ENCODE data around the gene HK3. TPM values are rescaled to one million over a fixed set of nuclear protein-coding genes. Genes with fewer than 3 reads are reported as not detected.

Gene HK3
- total and polyA plus RNA-seq, 4 donors, result 4.3 to 25.5 (median 13.3) TPM

DNA sequence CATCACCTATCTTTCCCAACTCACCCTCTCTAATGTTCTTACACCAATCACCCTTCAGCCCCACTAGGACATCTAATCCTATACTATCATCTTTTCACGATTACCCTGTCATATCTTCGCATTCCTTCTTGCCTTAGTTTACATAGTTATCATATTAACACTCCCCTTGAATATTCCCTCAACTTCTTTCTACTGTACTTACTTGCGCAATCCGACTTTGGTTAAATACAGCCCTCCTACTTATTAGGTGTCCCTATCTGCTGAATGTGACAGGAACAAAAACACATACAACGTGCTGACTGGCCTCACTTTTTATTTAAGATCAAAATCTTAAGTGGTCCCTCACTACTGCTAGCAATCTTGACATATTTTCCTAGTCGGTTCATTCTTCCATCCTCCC, 19.5 kb upstream of the HK3 start:
- TF ChIP-seq JUND (IDR thresholded peaks at IDR 0.05) (no peak), FOXA1 (IDR thresholded peaks at IDR 0.05) (no peak)
- no peaks in the 10 kb centered on the region for H3K27me3 ChIP-seq (ENCODE audit: control insufficient read depth in 4 of 4, insufficient read depth in 4 of 4, low read length in 3 of 4)
- H3K36me3 ChIP-seq (ENCODE audit: control insufficient read depth in 4 of 4, insufficient read depth in 3 of 4, low read depth in 1 of 4, low read length in 3 of 4), result peaks cover 0 to 9% (median 2%) of the 10 kb centered on the region in 4 donors

DNA sequence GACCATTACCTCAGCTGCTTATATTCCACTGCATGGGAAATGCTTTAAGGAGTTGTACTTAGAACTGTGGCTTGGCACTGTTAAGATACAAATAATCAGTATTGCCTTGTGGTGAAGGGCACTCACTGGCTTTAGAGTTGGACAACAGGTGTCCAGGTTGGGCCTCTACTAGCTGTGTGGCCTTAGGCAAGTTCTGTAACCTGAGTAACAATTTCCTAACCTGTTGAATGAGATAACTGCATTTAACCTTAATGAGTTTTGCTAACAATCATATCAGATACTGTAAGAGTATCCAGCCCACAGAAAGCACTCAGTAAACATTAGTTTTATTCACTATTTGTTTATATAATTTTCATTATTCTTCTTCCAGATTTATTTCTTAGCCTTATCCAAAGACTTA, 17.2 kb upstream of the HK3 start:
- no peak for DNase-seq (ENCODE audit: low spot score)
- Histone ChIP-seq H3K27me3 (ENCODE audit: control insufficient read depth in 4 of 4, insufficient read depth in 4 of 4, low read length in 3 of 4) (no peaks in the 10 kb centered on the region), H3K9me3 (ENCODE audit: control insufficient read depth in 4 of 4, low read length in 3 of 4) (no peaks in the 10 kb centered on the region), H3K4me3 (ENCODE audit: low read depth in 1 of 3, low read length in 3 of 3) (no peak overlapping the region), H3K9ac (ENCODE audit: low read depth in 1 of 2, low read length in 2 of 2) (no peak overlapping the region), H3K27ac (ENCODE audit: low read depth in 1 of 2, low read length in 2 of 2) (no peak overlapping the region), H3K36me3 (ENCODE audit: control insufficient read depth in 4 of 4, insufficient read depth in 3 of 4, low read depth in 1 of 4, low read length in 3 of 4) (peaks cover 0 to 12% (median 5%) of the 10 kb centered on the region in 4 donors), H3K4me1 (ENCODE audit: control insufficient read depth in 4 of 4, insufficient read depth in 4 of 4, low read length in 3 of 4) (peaks cover 0 to 2% (median 0%) of the 10 kb centered on the region in 4 donors)
- TF ChIP-seq, protein P1, sequence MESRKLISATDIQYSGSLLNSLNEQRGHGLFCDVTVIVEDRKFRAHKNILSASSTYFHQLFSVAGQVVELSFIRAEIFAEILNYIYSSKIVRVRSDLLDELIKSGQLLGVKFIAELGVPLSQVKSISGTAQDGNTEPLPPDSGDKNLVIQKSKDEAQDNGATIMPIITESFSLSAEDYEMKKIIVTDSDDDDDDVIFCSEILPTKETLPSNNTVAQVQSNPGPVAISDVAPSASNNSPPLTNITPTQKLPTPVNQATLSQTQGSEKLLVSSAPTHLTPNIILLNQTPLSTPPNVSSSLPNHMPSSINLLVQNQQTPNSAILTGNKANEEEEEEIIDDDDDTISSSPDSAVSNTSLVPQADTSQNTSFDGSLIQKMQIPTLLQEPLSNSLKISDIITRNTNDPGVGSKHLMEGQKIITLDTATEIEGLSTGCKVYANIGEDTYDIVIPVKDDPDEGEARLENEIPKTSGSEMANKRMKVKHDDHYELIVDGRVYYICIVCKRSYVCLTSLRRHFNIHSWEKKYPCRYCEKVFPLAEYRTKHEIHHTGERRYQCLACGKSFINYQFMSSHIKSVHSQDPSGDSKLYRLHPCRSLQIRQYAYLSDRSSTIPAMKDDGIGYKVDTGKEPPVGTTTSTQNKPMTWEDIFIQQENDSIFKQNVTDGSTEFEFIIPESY (IDR thresholded peaks at IDR 0.05), result no peak
- TF ChIP-seq SP1 (IDR thresholded peaks at IDR 0.05) (no peak), FOXA2 (IDR thresholded peaks at IDR 0.05) (no peak), FOXA1 (IDR thresholded peaks at IDR 0.05) (no peak), YY1 (IDR thresholded peaks at IDR 0.05) (no peak)
- TF ChIP-seq, protein P2, sequence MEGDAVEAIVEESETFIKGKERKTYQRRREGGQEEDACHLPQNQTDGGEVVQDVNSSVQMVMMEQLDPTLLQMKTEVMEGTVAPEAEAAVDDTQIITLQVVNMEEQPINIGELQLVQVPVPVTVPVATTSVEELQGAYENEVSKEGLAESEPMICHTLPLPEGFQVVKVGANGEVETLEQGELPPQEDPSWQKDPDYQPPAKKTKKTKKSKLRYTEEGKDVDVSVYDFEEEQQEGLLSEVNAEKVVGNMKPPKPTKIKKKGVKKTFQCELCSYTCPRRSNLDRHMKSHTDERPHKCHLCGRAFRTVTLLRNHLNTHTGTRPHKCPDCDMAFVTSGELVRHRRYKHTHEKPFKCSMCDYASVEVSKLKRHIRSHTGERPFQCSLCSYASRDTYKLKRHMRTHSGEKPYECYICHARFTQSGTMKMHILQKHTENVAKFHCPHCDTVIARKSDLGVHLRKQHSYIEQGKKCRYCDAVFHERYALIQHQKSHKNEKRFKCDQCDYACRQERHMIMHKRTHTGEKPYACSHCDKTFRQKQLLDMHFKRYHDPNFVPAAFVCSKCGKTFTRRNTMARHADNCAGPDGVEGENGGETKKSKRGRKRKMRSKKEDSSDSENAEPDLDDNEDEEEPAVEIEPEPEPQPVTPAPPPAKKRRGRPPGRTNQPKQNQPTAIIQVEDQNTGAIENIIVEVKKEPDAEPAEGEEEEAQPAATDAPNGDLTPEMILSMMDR (IDR thresholded peaks at IDR 0.05; ENCODE audit: low read depth, low read length, missing input control), result no peak
- TF ChIP-seq, protein P3, sequence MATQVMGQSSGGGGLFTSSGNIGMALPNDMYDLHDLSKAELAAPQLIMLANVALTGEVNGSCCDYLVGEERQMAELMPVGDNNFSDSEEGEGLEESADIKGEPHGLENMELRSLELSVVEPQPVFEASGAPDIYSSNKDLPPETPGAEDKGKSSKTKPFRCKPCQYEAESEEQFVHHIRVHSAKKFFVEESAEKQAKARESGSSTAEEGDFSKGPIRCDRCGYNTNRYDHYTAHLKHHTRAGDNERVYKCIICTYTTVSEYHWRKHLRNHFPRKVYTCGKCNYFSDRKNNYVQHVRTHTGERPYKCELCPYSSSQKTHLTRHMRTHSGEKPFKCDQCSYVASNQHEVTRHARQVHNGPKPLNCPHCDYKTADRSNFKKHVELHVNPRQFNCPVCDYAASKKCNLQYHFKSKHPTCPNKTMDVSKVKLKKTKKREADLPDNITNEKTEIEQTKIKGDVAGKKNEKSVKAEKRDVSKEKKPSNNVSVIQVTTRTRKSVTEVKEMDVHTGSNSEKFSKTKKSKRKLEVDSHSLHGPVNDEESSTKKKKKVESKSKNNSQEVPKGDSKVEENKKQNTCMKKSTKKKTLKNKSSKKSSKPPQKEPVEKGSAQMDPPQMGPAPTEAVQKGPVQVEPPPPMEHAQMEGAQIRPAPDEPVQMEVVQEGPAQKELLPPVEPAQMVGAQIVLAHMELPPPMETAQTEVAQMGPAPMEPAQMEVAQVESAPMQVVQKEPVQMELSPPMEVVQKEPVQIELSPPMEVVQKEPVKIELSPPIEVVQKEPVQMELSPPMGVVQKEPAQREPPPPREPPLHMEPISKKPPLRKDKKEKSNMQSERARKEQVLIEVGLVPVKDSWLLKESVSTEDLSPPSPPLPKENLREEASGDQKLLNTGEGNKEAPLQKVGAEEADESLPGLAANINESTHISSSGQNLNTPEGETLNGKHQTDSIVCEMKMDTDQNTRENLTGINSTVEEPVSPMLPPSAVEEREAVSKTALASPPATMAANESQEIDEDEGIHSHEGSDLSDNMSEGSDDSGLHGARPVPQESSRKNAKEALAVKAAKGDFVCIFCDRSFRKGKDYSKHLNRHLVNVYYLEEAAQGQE (IDR thresholded peaks at IDR 0.05), result no peak

More for the DNA sequence above, 19.5 kb upstream of the HK3 start:
- Histone ChIP-seq H3K27ac (ENCODE audit: low read depth in 1 of 2, low read length in 2 of 2) (no peak overlapping the region), H3K4me1 (ENCODE audit: control insufficient read depth in 4 of 4, insufficient read depth in 4 of 4, low read length in 3 of 4) (no peaks in the 10 kb centered on the region), H3K9ac (ENCODE audit: low read depth in 1 of 2, low read length in 2 of 2) (no peak overlapping the region), H3K4me3 (ENCODE audit: low read depth in 1 of 3, low read length in 3 of 3) (no peak overlapping the region), H3K9me3 (ENCODE audit: control insufficient read depth in 4 of 4, low read length in 3 of 4) (no peaks in the 10 kb centered on the region)
- WGBS, result 98% methylated on average over 6 of the region's 6 CpGs
- no peak for DNase-seq (ENCODE audit: low spot score)

DNA sequence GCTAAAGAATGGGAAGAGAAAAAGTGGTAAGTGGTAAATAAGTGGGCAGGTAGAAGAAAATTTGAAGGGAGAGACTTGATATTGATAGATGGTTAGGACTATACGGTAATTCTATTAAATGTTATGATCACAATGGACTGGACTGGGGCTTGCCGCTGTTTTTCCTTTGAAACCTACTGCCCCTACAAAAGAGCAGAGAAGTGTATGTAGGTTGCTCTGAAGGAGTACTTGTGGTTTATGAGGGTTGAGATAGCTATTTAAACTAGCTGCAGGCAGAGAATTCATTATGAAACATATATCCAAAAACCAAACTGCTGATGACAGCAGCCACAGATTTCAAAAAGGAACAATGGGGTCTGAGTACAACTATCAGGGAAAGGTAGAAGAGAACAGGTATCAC, 16.8 kb upstream of the HK3 start:
- Histone ChIP-seq H3K4me1 (ENCODE audit: control insufficient read depth in 4 of 4, insufficient read depth in 4 of 4, low read length in 3 of 4) (peaks cover 0 to 2% (median 0%) of the 10 kb centered on the region in 4 donors), H3K27me3 (ENCODE audit: control insufficient read depth in 4 of 4, insufficient read depth in 4 of 4, low read length in 3 of 4) (no peaks in the 10 kb centered on the region), H3K36me3 (ENCODE audit: control insufficient read depth in 4 of 4, insufficient read depth in 3 of 4, low read depth in 1 of 4, low read length in 3 of 4) (peaks cover 2 to 14% (median 5%) of the 10 kb centered on the region in 4 donors), H3K9me3 (ENCODE audit: control insufficient read depth in 4 of 4, low read length in 3 of 4) (no peaks in the 10 kb centered on the region), H3K27ac (ENCODE audit: low read depth in 1 of 2, low read length in 2 of 2) (no peak overlapping the region), H3K4me3 (ENCODE audit: low read depth in 1 of 3, low read length in 3 of 3) (no peak overlapping the region), H3K9ac (ENCODE audit: low read depth in 1 of 2, low read length in 2 of 2) (no peak overlapping the region)
- DNase-seq (ENCODE audit: low spot score), result no peak
- WGBS, result 96% methylated on average over 2 of the region's 2 CpGs
- TF ChIP-seq EGR1 (IDR thresholded peaks at IDR 0.05; ENCODE audit: low read depth in 2 of 2) (no peak), YY1 (IDR thresholded peaks at IDR 0.05) (no peak), HNF4G (IDR thresholded peaks at IDR 0.05) (no peak), RAD21 (IDR thresholded peaks at IDR 0.05) (no peak), SP1 (IDR thresholded peaks at IDR 0.05) (no peak), JUND (IDR thresholded peaks at IDR 0.05) (no peak), HNF4A (conservative IDR thresholded peaks at IDR 0.05) (no peak), NR2F2 (IDR thresholded peaks at IDR 0.05) (no peak), RXRA (IDR thresholded peaks at IDR 0.05) (no peak), GABPA (IDR thresholded peaks at IDR 0.05 in 1 of 2, conservative IDR thresholded peaks at IDR 0.05 in 1 of 2) (no peak)
- TF ChIP-seq, protein P1 (IDR thresholded peaks at IDR 0.05), result no peak
- TF ChIP-seq, protein P4, sequence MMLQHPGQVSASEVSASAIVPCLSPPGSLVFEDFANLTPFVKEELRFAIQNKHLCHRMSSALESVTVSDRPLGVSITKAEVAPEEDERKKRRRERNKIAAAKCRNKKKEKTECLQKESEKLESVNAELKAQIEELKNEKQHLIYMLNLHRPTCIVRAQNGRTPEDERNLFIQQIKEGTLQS (IDR thresholded peaks at IDR 0.05), result no peak
- TF ChIP-seq, protein P2 (IDR thresholded peaks at IDR 0.05; ENCODE audit: low read depth, low read length, missing input control), result no peak

Measured in liver (tissue), 9 donors.